GM12878 (cell line): ENCODE results near the gene MPHOSPH9. TPM values are rescaled to one million over a fixed set of nuclear protein-coding genes. Genes with fewer than 3 reads are reported as not detected.

Experiments used
- ATAC-seq: fragments of 200-7000 bp; cut with Tn5 transposase; 3 replicates; pipeline ENCODE4 v1.9.1; 2020; ENCODE audit warnings: mild to moderate bottlenecking, moderate library complexity
- BruUV-seq: library from RNA; stranded (reverse); fragments of 400-500 nt; replicated peaks from 2 replicates; lab custom pipeline; 2021; lab: Mats Ljungman, UMichigan
- CTCF ChIA-PET: fragments of 300-600 bp; sonication (Branson Sonifier 250); formaldehyde crosslinking; extraction: SDS; loops from one replicate; lab custom pipeline; 2021; ENCODE audit warnings: inconsistent platforms; lab: Yijun Ruan, JAX
- POLR2A ChIA-PET: fragments of 350-600 bp; formaldehyde crosslinking; extraction: SDS; loops from one replicate; lab custom pipeline; 2021; ENCODE audit warnings: inconsistent platforms; lab: Charles Lee
- RAD21 ChIA-PET: fragments of 300-600 bp; sonication (Branson Sonifier 250); formaldehyde crosslinking; loops from one replicate; lab custom pipeline; 2023; ENCODE audit warnings: antibody characterized with exemption; ENCODE audit not compliant: unreplicated experiment; lab: Charles Lee
- SMC1A ChIA-PET: fragments of 300-600 bp; sonication (Branson Sonifier 250); formaldehyde crosslinking; loops from one replicate; lab custom pipeline; 2023; ENCODE audit not compliant: unreplicated experiment, uncharacterized antibody; lab: Charles Lee
- DNase-seq: peaks from one replicate; pipeline ENCODE4 v3.0.0-alpha.2; 2011; ENCODE audit warnings: low read depth, low spot score
- FAIRE-seq: peaks from 3 replicates; lab custom pipeline; 2011; peaks lifted over from hg19 to GRCh38; lab: Jason Lieb, UNC
- H2AFZ ChIP-seq: 2 replicates; pipeline ENCODE4 v1.6.0; 2011; ENCODE audit warnings: low read depth, low read length, control low read depth; ENCODE audit not compliant: control insufficient read depth
- H3K27ac ChIP-seq: 2 replicates; pipeline ENCODE4 v1.5.1; 2011; ENCODE audit warnings: control low read depth; ENCODE audit not compliant: control insufficient read depth, insufficient read depth
- H3K27me3 ChIP-seq, 2 experiments: replicated peaks in 1 of 2; 2 replicates each; pipeline versions ENCODE4 v1.6.0 to v1.6.1; 2011; ENCODE audit warnings: low read length in 1 of 2; ENCODE audit not compliant: control insufficient read depth in 2 of 2, insufficient read depth in 2 of 2
- H3K36me3 ChIP-seq, 2 experiments: 2 replicates each; pipeline ENCODE4 v1.5.1; 2011; ENCODE audit warnings: low read length in 1 of 2; ENCODE audit not compliant: control insufficient read depth in 2 of 2, insufficient read depth in 2 of 2
- H3K4me1 ChIP-seq: 2 replicates; pipeline ENCODE4 v1.6.1; 2011; ENCODE audit warnings: mild to moderate bottlenecking, low read length, moderate library complexity, mixed read lengths; ENCODE audit not compliant: control insufficient read depth, insufficient read depth
- H3K4me2 ChIP-seq: 2 replicates; pipeline ENCODE4 v1.6.0; 2011; ENCODE audit warnings: control low read depth; ENCODE audit not compliant: control insufficient read depth, insufficient read depth
- H3K4me3 ChIP-seq: fragments of 200-600 bp; sonication (generic); 2 replicates; pipeline ENCODE4 v1.5.1; 2016
- H3K79me2 ChIP-seq: 2 replicates; pipeline ENCODE4 v1.6.0; 2011; ENCODE audit warnings: low read length; ENCODE audit not compliant: control insufficient read depth, insufficient read depth
- H3K9ac ChIP-seq: 2 replicates; pipeline ENCODE4 v1.8.0; 2011; ENCODE audit warnings: low read length, control low read depth, mixed read lengths; ENCODE audit not compliant: control insufficient read depth, insufficient read depth
- H3K9me3 ChIP-seq: replicated peaks from 3 replicates; pipeline ENCODE4 v1.5.1; 2011; ENCODE audit warnings: mild to moderate bottlenecking, low read length; ENCODE audit not compliant: control insufficient read depth, insufficient read depth
- H4K20me1 ChIP-seq: 2 replicates; pipeline ENCODE4 v1.6.0; 2011; ENCODE audit not compliant: control insufficient read depth, insufficient read depth
- EZH2 ChIP-seq: IDR thresholded peaks from 2 replicates; pipeline ENCODE4 v1.6.1; 2012; ENCODE audit warnings: low read depth, mild to moderate bottlenecking, control low read depth, inconsistent platforms, low read length, borderline replicate concordance; ENCODE audit not compliant: control insufficient read depth
- IKZF1 ChIP-seq: fragments of 450-650 bp; conservative IDR thresholded peaks from 2 replicates; pipeline ENCODE4 v1.6.1; 2017; ENCODE audit warnings: antibody characterized with exemption, mild to moderate bottlenecking
- KDM1A ChIP-seq: fragments of 200-600 bp; sonication (generic); IDR thresholded peaks from 2 replicates; pipeline ENCODE4 v1.6.1; 2016; ENCODE audit warnings: borderline replicate concordance
- MEF2A ChIP-seq: IDR thresholded peaks from 2 replicates; pipeline ENCODE4 v1.6.1; 2011; ENCODE audit warnings: low read depth, mild to moderate bottlenecking, low read length, moderate library complexity; ENCODE audit not compliant: insufficient read depth
- NR2C2 ChIP-seq: IDR thresholded peaks from 2 replicates; pipeline ENCODE4 v1.6.1; 2011; ENCODE audit warnings: borderline replicate concordance, low read depth; ENCODE audit not compliant: control insufficient read depth, insufficient read length
- NRF1 ChIP-seq: conservative IDR thresholded peaks from 2 replicates; pipeline ENCODE4 v1.6.1; 2011; ENCODE audit warnings: mild to moderate bottlenecking, low read depth, low read length, improper control_type of control experiment
- POLR2AphosphoS2 ChIP-seq: IDR thresholded peaks from 2 replicates; pipeline ENCODE4 v1.6.1; 2011; ENCODE audit warnings: low read depth, mild to moderate bottlenecking, low read length, improper control_type of control experiment, moderate library complexity
- RAD51 ChIP-seq: fragments of 450-650 bp; IDR thresholded peaks from 2 replicates; pipeline ENCODE4 v1.6.1; 2016; ENCODE audit warnings: moderate library complexity, mild to moderate bottlenecking, inconsistent platforms
- WRNIP1 ChIP-seq: IDR thresholded peaks from 2 replicates; pipeline ENCODE4 v1.6.1; 2011; ENCODE audit warnings: low read depth, low read length, improper control_type of control experiment, borderline replicate concordance
- ZNF217 ChIP-seq: fragments of 450-650 bp; IDR thresholded peaks from 2 replicates; pipeline ENCODE4 v1.6.1; 2017; ENCODE audit warnings: antibody characterized with exemption, mild to moderate bottlenecking
- WGBS: methylation state at CpG from one replicate; pipeline ENCODE4 v1.1.6; 2016; ENCODE audit warnings: low lambda C conversion rate; ENCODE audit not compliant: insufficient replicate concordance, insufficient coverage; ENCODE audit errors: missing lambda C conversion rate; 5-methylcytosine and 5-hydroxymethylcytosine counted together
- in situ Hi-C: fragments of 300-500 bp; cut with MboI; formaldehyde crosslinking; loops from 9 replicates; pipeline ENCODE4 v1.14.3; 2018; ENCODE audit warnings: mixed read lengths
- intact Hi-C: fragments of 100-400 bp; cut with micrococcal nuclease; formaldehyde crosslinking; loops from one replicate; pipeline ENCODE4 v1.14.2; 2022; ENCODE audit not compliant: unreplicated experiment
- polyA plus RNA-seq, 11 experiments: library from polyadenylated mRNA; depleted of rRNA in 4 of 11; unstranded in 6 of 11; stranded (reverse) in 5 of 11; fragments of >200 nt; fragmentation: Nextera tagmentation in 4 of 11; fragmentation: Illumina TruSeq in 1 of 11; extraction: Ambion mirVana in 4 of 11; extraction: Trizol in 1 of 11; gene quantifications; 1 replicate in 1 of 11; 2 replicates in 10 of 11; pipeline versions ENCODE4 v1.2.1 to v1.2.3, GENCODE V29; 2011 to 2016; ENCODE audit warnings: inconsistent platforms in 2 of 11, missing spikeins in 2 of 11, low read depth in 1 of 11
- total RNA-seq, 4 experiments: library from RNA; depleted of rRNA in 3 of 4; stranded (reverse); fragments of >200 nt in 3 of 4; fragmentation: Illumina TruSeq in 1 of 4; extraction: Trizol in 1 of 4; gene quantifications; 2 replicates each; pipeline versions ENCODE4 v1.2.1 to v1.2.3, GENCODE V29; 2013 to 2021
- TF ChIP-seq, protein P1 (sequence below): IDR thresholded peaks from 2 replicates; pipeline ENCODE4 v1.6.1; 2011; ENCODE audit warnings: mild to moderate bottlenecking, low read depth, low read length, moderate library complexity; ENCODE audit not compliant: insufficient replicate concordance
- TF ChIP-seq, protein P2 (sequence below): fragments of 450-650 bp; IDR thresholded peaks from 2 replicates; pipeline ENCODE4 v1.6.1; 2017; ENCODE audit warnings: borderline replicate concordance
- TF ChIP-seq, protein P3 (sequence below): IDR thresholded peaks from 2 replicates; pipeline ENCODE4 v1.6.1; 2012; ENCODE audit warnings: low read depth, low read length, improper control_type of control experiment
- TF ChIP-seq, protein P4 (sequence below), 3 experiments: IDR thresholded peaks in 2 of 3; conservative IDR thresholded peaks in 1 of 3; 2 replicates each; pipeline ENCODE4 v1.5.1; 2011; ENCODE audit warnings: low read depth in 3 of 3, low read length in 3 of 3, mild to moderate bottlenecking in 3 of 3, control low read depth in 2 of 3, moderate library complexity in 2 of 3, inconsistent platforms in 1 of 3, mixed read lengths in 1 of 3; ENCODE audit not compliant: control insufficient read depth in 2 of 3, insufficient read depth in 1 of 3; ENCODE audit errors: extremely low read depth in 1 of 3

The MPHOSPH9 gene
- total and polyA plus RNA-seq, 10 of the 15 experiments (the other 5 are each of a cell fraction or from before 2014, with no cell fraction given) = 11.5 to 72.2 (median 45.7) TPM

DNA sequence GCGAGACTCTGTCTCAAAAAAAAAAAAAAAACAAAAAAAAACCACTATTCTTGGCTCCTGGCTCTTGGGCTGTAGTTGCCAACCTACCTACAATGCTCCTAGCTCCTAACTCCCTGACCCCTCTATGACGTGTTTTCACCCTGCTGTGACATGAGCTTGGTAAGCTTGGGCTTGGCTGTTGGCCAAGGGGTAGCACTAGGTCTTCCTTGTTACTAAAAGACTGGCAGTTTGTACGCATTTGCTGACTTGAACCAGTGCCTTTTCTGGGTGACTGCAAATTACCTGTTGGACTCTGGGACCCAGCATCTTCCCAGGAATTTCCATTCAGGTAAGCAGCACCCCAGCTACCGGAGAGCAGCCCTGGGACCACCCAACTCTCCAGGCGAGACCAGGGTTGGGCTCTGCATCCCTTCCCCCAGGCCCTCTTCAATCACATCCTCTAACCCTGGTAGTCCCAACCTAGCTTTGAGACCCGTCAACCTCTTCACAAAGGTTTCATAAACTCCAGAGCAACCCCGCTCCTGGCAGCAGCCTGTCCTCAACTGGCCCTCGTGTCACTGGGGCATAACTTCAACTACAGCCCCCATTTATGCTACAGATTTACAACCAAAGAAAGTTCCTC, 30.4 kb upstream of the MPHOSPH9 start:
- Histone ChIP-seq H3K79me2 (peaks cover under 1% of the 10 kb centered on the region; the same call in 1 of the 2 replicates), H3K4me1 (peaks cover 2% of the 10 kb centered on the region), H3K27me3 (no peaks in the 10 kb centered on the region), H3K9ac (no peak overlapping the region), H3K4me2 (no peak overlapping the region), H4K20me1 (no peaks in the 10 kb centered on the region), H3K9me3 (no peaks in the 10 kb centered on the region), H3K27ac (no peak overlapping the region), H2AFZ (no peak overlapping the region), H3K36me3 (peaks cover 4 to 7% of the 10 kb centered on the region in 2 experiments; a peak in 3 of 4 replicates), H3K4me3 (no peak overlapping the region)
- no peak for ATAC-seq
- RAD21 ChIA-PET = no interaction called here
- BruUV-seq = no TSS peak
- DNase-seq = no peak
- TF ChIP-seq WRNIP1 (no peak), MEF2A (no peak), NRF1 (no peak), POLR2AphosphoS2 (no peak), ZNF217 (no peak), RAD51 (no peak), EZH2 (no peak), KDM1A (no peak), IKZF1 (no peak), NR2C2 (no peak)
- TF ChIP-seq, protein P1, sequence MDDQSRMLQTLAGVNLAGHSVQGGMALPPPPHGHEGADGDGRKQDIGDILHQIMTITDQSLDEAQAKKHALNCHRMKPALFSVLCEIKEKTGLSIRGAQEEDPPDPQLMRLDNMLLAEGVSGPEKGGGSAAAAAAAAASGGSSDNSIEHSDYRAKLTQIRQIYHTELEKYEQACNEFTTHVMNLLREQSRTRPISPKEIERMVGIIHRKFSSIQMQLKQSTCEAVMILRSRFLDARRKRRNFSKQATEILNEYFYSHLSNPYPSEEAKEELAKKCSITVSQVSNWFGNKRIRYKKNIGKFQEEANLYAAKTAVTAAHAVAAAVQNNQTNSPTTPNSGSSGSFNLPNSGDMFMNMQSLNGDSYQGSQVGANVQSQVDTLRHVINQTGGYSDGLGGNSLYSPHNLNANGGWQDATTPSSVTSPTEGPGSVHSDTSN = no peak
- TF ChIP-seq, protein P2, sequence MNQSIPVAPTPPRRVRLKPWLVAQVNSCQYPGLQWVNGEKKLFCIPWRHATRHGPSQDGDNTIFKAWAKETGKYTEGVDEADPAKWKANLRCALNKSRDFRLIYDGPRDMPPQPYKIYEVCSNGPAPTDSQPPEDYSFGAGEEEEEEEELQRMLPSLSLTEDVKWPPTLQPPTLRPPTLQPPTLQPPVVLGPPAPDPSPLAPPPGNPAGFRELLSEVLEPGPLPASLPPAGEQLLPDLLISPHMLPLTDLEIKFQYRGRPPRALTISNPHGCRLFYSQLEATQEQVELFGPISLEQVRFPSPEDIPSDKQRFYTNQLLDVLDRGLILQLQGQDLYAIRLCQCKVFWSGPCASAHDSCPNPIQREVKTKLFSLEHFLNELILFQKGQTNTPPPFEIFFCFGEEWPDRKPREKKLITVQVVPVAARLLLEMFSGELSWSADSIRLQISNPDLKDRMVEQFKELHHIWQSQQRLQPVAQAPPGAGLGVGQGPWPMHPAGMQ = no peak
- TF ChIP-seq, protein P3, sequence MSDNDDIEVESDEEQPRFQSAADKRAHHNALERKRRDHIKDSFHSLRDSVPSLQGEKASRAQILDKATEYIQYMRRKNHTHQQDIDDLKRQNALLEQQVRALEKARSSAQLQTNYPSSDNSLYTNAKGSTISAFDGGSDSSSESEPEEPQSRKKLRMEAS = no peak
- TF ChIP-seq, protein P4, sequence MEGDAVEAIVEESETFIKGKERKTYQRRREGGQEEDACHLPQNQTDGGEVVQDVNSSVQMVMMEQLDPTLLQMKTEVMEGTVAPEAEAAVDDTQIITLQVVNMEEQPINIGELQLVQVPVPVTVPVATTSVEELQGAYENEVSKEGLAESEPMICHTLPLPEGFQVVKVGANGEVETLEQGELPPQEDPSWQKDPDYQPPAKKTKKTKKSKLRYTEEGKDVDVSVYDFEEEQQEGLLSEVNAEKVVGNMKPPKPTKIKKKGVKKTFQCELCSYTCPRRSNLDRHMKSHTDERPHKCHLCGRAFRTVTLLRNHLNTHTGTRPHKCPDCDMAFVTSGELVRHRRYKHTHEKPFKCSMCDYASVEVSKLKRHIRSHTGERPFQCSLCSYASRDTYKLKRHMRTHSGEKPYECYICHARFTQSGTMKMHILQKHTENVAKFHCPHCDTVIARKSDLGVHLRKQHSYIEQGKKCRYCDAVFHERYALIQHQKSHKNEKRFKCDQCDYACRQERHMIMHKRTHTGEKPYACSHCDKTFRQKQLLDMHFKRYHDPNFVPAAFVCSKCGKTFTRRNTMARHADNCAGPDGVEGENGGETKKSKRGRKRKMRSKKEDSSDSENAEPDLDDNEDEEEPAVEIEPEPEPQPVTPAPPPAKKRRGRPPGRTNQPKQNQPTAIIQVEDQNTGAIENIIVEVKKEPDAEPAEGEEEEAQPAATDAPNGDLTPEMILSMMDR (IDR thresholded peaks at IDR 0.05 in 2 of 3, conservative IDR thresholded peaks at IDR 0.05 in 1 of 3; ENCODE audit: control insufficient read depth in 2 of 3, extremely low read depth in 1 of 3, insufficient read depth in 1 of 3, low read depth in 3 of 3, low read length in 3 of 3) = no peak
- SMC1A ChIA-PET = interaction anchor here (0.6 kb wide), 1 partner anchor 15 kb away, joined by 3 read pairs; no protein-coding TSS in a partner anchor
- intact Hi-C loops = no loop called here
- CTCF ChIA-PET = interaction anchor here (3.1 kb wide), 1 partner anchor 319 kb away, joined by 12 read pairs; no protein-coding TSS in a partner anchor
- no peak for FAIRE-seq
- WGBS = 89% methylated on average over 7 of the region's 8 CpGs
- POLR2A ChIA-PET = interaction anchor here (0.7 kb wide), 1 partner anchor 18 kb away, joined by 3 read pairs; no protein-coding TSS in a partner anchor
- in situ Hi-C loops = no loop called here
